Measurements from ENCODE around the gene RPL13. TPM values are rescaled to one million over a fixed set of nuclear protein-coding genes. Genes with fewer than 3 reads are reported as not detected.

The RPL13 gene
- total and polyA plus RNA-seq, 2 of the 8 experiments (the other 6 are each of a cell fraction or from before 2014, with no cell fraction given) = 2,162 to 7,384 TPM

GRCh38 chr16:89560378-89561141, at the start of gene RPL13 (continued):
- TF ChIP-seq EP300 (IDR thresholded peaks at IDR 0.05; ENCODE audit: borderline replicate concordance in 1 of 2, low read depth in 2 of 2, low read length in 2 of 2) (no peak), GABPA (IDR thresholded peaks at IDR 0.05; ENCODE audit: borderline replicate concordance, insufficient read depth, low read length) (no peak), RAD21 (IDR thresholded peaks at IDR 0.05 in 1 of 2, conservative IDR thresholded peaks at IDR 0.05 in 1 of 2; ENCODE audit: low read depth in 2 of 2, low read length in 2 of 2) (no peak), SRF (IDR thresholded peaks at IDR 0.05; ENCODE audit: low read depth, low read length) (no peak), MAFK (IDR thresholded peaks at IDR 0.05; ENCODE audit: low read depth, low read length) (no peak), RXRA (IDR thresholded peaks at IDR 0.05; ENCODE audit: insufficient read depth, low read depth, low read length) (no peak), CEBPB (IDR thresholded peaks at IDR 0.05; ENCODE audit: low read depth, low read length) (no peak), PHF8 (conservative IDR thresholded peaks at IDR 0.05; ENCODE audit: low read depth, low read length) (peak; percentile 95), CREB1 (IDR thresholded peaks at IDR 0.05) (peak; percentile 82), HDAC6 (IDR thresholded peaks at IDR 0.05; ENCODE audit: low read depth, low read length) (no peak), E2F6 (IDR thresholded peaks at IDR 0.05) (0 out of 2 replicates have a peak, but pooled peaks have one; percentile 17), MAX (IDR thresholded peaks at IDR 0.05) (peak; percentile 74), SP2 (IDR thresholded peaks at IDR 0.05; ENCODE audit: low read length) (no peak), ATF3 (IDR thresholded peaks at IDR 0.05; ENCODE audit: insufficient read depth, low read depth, low read length) (no peak), TAF7 (optimal IDR thresholded peaks at IDR 0.05; ENCODE audit: borderline replicate concordance, low read depth, low read length) (peak; percentile 99), SP4 (IDR thresholded peaks at IDR 0.05; ENCODE audit: low read length) (0 out of 2 replicates have a peak, but pooled peaks have one; percentile 65), CBX8 (IDR thresholded peaks at IDR 0.05; ENCODE audit: borderline replicate concordance, low read depth, low read length) (no peak), SUZ12 (IDR thresholded peaks at IDR 0.05; ENCODE audit: low read length) (no peak), ASH2L (IDR thresholded peaks at IDR 0.05; ENCODE audit: low read length) (peak; percentile 72), JUND (IDR thresholded peaks at IDR 0.05; ENCODE audit: low read length) (no peak), NRF1 (IDR thresholded peaks at IDR 0.05; ENCODE audit: low read depth, low read length) (no peak), SAP30 (IDR thresholded peaks at IDR 0.05; ENCODE audit: insufficient read depth, insufficient replicate concordance, low read length) (no peak), SIRT6 (IDR thresholded peaks at IDR 0.05; ENCODE audit: low read length) (no peak)

All from H1 (cell line).